Fibroblast of skin of back (primary cell): ENCODE results near the gene XPNPEP1.
"Not testable (repeated sequence)": the region's sequence is repeated elsewhere in the genome, so short reads cannot be mapped to it uniquely, and the experiment has no call there.

ENCODE experiments used
- DNase-seq: peaks from one replicate; pipeline ENCODE4 v3.0.0-alpha.2; 2013

Gene XPNPEP1

GRCh38 chr10:109924087-109924486 lies 776 bp upstream of the XPNPEP1 start:
- DNase-seq = no peak

- no peak for DNase-seq
These were observed 844 bp downstream of the XPNPEP1 start for GRCh38 chr10:109922358-109922975.

GRCh38 chr10:109920016-109920415 lies 3.3 kb downstream of the XPNPEP1 start:
- DNase-seq = no peak

- no peak for DNase-seq
These were observed 4.1 kb downstream of the XPNPEP1 start for GRCh38 chr10:109919220-109919619.

- DNase-seq = not testable (repeated sequence)
These were observed 4.6 kb downstream of the XPNPEP1 start for GRCh38 chr10:109918707-109919106.

- no peak for DNase-seq
These were observed 7.7 kb downstream of the XPNPEP1 start for GRCh38 chr10:109915566-109915965.

- DNase-seq = peak; percentile 81
These were observed 8.3 kb downstream of the XPNPEP1 start for GRCh38 chr10:109914966-109915365.

GRCh38 chr10:109913306-109913892 lies 9.9 kb downstream of the XPNPEP1 start:
- no peak for DNase-seq

GRCh38 chr10:109912335-109913281 lies 10.7 kb downstream of the XPNPEP1 start:
- peak; percentile 32 for DNase-seq

- DNase-seq = no peak
These were observed 11.4 kb downstream of the XPNPEP1 start for GRCh38 chr10:109911903-109912302.

GRCh38 chr10:109906316-109906715 lies 17.0 kb downstream of the XPNPEP1 start:
- no peak for DNase-seq

GRCh38 chr10:109904397-109904796 lies 18.9 kb downstream of the XPNPEP1 start:
- no peak for DNase-seq

- peak; percentile 53 for DNase-seq
These were observed 20.0 kb downstream of the XPNPEP1 start for GRCh38 chr10:109902992-109903947.

GRCh38 chr10:109899356-109900331 lies 23.7 kb downstream of the XPNPEP1 start:
- peak; percentile 56 for DNase-seq

GRCh38 chr10:109898666-109899355 lies 24.5 kb downstream of the XPNPEP1 start:
- DNase-seq = peak; percentile 61

- DNase-seq = no peak
These were observed 25.3 kb downstream of the XPNPEP1 start for GRCh38 chr10:109898007-109898406.

- no peak for DNase-seq
These were observed 27.5 kb downstream of the XPNPEP1 start for GRCh38 chr10:109895848-109896247.

- peak; percentile 57 for DNase-seq
These were observed 28.1 kb downstream of the XPNPEP1 start for GRCh38 chr10:109895095-109895818.

GRCh38 chr10:109894516-109894915 lies 28.8 kb downstream of the XPNPEP1 start:
- no peak for DNase-seq

- no peak for DNase-seq
These were observed 29.9 kb downstream of the XPNPEP1 start for GRCh38 chr10:109893386-109893785.
